ENCODE data around the gene RIN1. TPM values are rescaled to one million over a fixed set of nuclear protein-coding genes. Genes with fewer than 3 reads are reported as not detected.

The RIN1 gene
- total and polyA plus RNA-seq, 9 of the 15 experiments (the other 6 are each of a cell fraction or from before 2014, with no cell fraction given), result 0.01 to 1.2 (median 0.45) TPM; not detected in 1

DNA sequence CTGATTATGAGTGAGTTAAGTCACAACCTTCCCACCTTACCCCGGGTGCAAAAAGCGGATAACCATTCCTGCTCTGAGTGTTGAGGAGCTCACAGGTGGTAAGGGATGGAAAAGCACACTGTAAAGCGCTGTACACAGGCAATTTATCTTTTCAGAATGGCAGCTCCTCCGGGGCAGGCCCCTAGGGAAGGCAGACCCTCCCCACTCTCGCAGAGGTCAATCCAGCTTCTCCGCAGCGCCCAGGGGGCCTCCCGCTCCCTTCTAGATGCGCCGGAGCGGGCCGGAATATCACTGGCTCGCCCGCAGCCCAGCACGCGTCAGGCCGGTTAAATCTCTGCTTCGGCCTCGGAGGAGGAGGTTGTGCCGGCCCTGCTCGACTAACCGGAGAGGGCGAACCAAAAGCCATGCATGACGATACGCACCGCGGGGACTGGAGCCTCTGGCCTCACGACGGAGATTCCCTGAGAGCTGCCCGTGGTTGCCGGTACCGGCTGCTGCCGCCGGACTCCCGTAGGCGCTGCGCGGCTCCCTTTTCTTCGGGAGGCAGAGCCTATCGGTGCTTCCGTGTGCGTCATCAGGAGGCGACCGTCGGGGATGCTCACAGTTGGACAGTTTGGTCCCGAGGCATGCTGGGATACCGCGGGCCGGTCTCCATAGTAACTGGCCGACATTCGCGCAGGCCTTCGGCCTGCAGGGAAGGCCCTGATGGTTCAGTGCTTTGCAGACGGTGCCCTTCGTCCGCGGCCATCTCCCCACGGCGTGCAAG lies 8.5 kb upstream of the RIN1 start, which contains the start of gene BRMS1 (continued):
- TF ChIP-seq, protein P1, sequence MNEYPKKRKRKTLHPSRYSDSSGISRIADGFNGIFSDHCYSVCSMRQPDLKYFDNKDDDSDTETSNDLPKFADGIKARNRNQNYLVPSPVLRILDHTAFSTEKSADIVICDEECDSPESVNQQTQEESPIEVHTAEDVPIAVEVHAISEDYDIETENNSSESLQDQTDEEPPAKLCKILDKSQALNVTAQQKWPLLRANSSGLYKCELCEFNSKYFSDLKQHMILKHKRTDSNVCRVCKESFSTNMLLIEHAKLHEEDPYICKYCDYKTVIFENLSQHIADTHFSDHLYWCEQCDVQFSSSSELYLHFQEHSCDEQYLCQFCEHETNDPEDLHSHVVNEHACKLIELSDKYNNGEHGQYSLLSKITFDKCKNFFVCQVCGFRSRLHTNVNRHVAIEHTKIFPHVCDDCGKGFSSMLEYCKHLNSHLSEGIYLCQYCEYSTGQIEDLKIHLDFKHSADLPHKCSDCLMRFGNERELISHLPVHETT (CRISPR knock-in tag; conservative IDR thresholded peaks at IDR 0.05 in 1 of 2, IDR thresholded peaks at IDR 0.05 in 1 of 2), result peak in 1 of 2 experiments; percentile 98; a peak in 2 of 4 replicates
- TF ChIP-seq SRSF7 (optimal IDR thresholded peaks at IDR 0.05; ENCODE audit: low read depth, low read length), result no peak
- no peak for TF ChIP-seq NR2F6 (CRISPR knock-in tag; IDR thresholded peaks at IDR 0.05)
- no peak for TF ChIP-seq MEF2D (tag; conservative IDR thresholded peaks at IDR 0.05; ENCODE audit: low read depth)
- peak; percentile 57 for TF ChIP-seq JUN (IDR thresholded peaks at IDR 0.05; ENCODE audit: borderline replicate concordance, low read depth, low read length)
- no peak for TF ChIP-seq JUN (CRISPR knock-in tag; IDR thresholded peaks at IDR 0.05; ENCODE audit: borderline replicate concordance)
- peak; percentile 28 for TF ChIP-seq HMGN3 (IDR thresholded peaks at IDR 0.05; ENCODE audit: borderline replicate concordance, extremely low read depth, insufficient read length, low read depth, low read length)
- 0 out of 2 replicates have a peak, but pooled peaks have one; percentile 41 for TF ChIP-seq TCF7 (IDR thresholded peaks at IDR 0.05; ENCODE audit: borderline replicate concordance)
- TF ChIP-seq, protein P2, sequence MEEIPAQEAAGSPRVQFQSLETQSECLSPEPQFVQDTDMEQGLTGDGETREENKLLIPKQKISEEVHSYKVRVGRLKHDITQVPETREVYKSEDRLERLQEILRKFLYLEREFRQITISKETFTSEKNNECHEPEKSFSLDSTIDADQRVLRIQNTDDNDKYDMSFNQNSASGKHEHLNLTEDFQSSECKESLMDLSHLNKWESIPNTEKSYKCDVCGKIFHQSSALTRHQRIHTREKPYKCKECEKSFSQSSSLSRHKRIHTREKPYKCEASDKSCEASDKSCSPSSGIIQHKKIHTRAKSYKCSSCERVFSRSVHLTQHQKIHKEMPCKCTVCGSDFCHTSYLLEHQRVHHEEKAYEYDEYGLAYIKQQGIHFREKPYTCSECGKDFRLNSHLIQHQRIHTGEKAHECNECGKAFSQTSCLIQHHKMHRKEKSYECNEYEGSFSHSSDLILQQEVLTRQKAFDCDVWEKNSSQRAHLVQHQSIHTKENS (CRISPR knock-in tag; IDR thresholded peaks at IDR 0.05), result no peak
- TF ChIP-seq, protein P3, sequence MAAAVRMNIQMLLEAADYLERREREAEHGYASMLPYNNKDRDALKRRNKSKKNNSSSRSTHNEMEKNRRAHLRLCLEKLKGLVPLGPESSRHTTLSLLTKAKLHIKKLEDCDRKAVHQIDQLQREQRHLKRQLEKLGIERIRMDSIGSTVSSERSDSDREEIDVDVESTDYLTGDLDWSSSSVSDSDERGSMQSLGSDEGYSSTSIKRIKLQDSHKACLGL (CRISPR knock-in tag; IDR thresholded peaks at IDR 0.05; ENCODE audit: borderline replicate concordance, poor library complexity, severe bottlenecking), result no peak
- TF ChIP-seq NFE2 (IDR thresholded peaks at IDR 0.05; ENCODE audit: low read depth), result no peak
- TF ChIP-seq CCAR2 (IDR thresholded peaks at IDR 0.05; ENCODE audit: low read depth, low read length), result no peak
- TF ChIP-seq SIN3A (IDR thresholded peaks at IDR 0.05; ENCODE audit: borderline replicate concordance in 2 of 2, control insufficient read depth in 1 of 2, low read depth in 2 of 2, low read length in 2 of 2), result peak; percentile 94 to 99
- peak; percentile 61 for TF ChIP-seq CXXC5 (CRISPR knock-in tag; IDR thresholded peaks at IDR 0.05)
- TF ChIP-seq, protein P4, sequence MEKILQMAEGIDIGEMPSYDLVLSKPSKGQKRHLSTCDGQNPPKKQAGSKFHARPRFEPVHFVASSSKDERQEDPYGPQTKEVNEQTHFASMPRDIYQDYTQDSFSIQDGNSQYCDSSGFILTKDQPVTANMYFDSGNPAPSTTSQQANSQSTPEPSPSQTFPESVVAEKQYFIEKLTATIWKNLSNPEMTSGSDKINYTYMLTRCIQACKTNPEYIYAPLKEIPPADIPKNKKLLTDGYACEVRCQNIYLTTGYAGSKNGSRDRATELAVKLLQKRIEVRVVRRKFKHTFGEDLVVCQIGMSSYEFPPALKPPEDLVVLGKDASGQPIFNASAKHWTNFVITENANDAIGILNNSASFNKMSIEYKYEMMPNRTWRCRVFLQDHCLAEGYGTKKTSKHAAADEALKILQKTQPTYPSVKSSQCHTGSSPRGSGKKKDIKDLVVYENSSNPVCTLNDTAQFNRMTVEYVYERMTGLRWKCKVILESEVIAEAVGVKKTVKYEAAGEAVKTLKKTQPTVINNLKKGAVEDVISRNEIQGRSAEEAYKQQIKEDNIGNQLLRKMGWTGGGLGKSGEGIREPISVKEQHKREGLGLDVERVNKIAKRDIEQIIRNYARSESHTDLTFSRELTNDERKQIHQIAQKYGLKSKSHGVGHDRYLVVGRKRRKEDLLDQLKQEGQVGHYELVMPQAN (IDR thresholded peaks at IDR 0.05; ENCODE audit: borderline replicate concordance), result peak; percentile 97
- TF ChIP-seq, protein P5, sequence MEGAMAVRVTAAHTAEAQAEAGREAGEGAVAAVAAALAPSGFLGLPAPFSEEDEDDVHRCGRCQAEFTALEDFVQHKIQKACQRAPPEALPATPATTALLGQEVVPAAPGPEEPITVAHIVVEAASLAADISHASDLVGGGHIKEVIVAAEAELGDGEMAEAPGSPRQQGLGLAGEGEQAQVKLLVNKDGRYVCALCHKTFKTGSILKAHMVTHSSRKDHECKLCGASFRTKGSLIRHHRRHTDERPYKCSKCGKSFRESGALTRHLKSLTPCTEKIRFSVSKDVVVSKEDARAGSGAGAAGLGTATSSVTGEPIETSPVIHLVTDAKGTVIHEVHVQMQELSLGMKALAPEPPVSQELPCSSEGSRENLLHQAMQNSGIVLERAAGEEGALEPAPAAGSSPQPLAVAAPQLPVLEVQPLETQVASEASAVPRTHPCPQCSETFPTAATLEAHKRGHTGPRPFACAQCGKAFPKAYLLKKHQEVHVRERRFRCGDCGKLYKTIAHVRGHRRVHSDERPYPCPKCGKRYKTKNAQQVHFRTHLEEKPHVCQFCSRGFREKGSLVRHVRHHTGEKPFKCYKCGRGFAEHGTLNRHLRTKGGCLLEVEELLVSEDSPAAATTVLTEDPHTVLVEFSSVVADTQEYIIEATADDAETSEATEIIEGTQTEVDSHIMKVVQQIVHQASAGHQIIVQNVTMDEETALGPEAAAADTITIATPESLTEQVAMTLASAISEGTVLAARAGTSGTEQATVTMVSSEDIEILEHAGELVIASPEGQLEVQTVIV (CRISPR knock-in tag; IDR thresholded peaks at IDR 0.05; ENCODE audit: borderline replicate concordance), result no peak
- TF ChIP-seq FOXM1 (IDR thresholded peaks at IDR 0.05; ENCODE audit: low read depth), result no peak
- TF ChIP-seq FOXM1 (CRISPR knock-in tag; IDR thresholded peaks at IDR 0.05; ENCODE audit: low read depth), result peak; percentile 82; the same call in 1 of the 2 replicates

Data from K562 (cell line).